ENCODE measurements around the gene ARHGAP6. TPM values are rescaled to one million over a fixed set of nuclear protein-coding genes. Genes with fewer than 3 reads are reported as not detected.

ARHGAP6 gene
- polyA plus RNA-seq, 3 donors, result 0.31 to 1.1 (median 0.40) TPM

DNA sequence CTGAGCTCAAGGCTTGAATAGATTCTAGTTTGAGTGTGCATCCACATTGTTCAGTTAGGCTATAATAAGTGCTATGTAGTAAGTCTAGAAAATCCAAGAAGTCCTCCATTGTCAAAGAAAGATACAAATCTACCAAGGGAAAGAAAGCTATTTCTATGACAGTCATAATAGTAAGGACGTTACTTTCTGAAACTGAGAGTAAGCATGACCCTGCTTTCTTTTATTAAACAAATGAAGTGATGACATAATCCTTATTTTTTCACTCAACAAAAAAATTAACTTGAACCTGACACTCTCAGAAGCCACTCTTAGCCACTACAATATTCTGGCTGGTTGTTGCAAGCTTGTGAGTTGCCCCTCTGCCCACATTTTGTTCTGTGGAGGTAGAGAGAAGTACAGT, 406.3 kb downstream of the ARHGAP6 start:
- H3K27me3 Mint-ChIP-seq (ENCODE audit: low read depth in 3 of 3), result peaks cover 1 to 2% (median 2%) of the 10 kb centered on the region in 3 donors
- intact Hi-C loops (cut with micrococcal nuclease), result no loop called here
- Histone ChIP-seq H2AFZ (ENCODE audit: insufficient read depth, low read depth, low read length, poor library complexity, severe bottlenecking) (no peak overlapping the region), H3K9ac (ENCODE audit: insufficient read depth, low read length, poor library complexity, severe bottlenecking) (no peak overlapping the region), H3K36me3 (replicated peaks in 1 of 2; ENCODE audit: control insufficient read depth in 1 of 2, insufficient read depth in 2 of 2, low read length in 2 of 2) (no peaks in the 10 kb centered on the region), H3K4me2 (replicated peaks; ENCODE audit: extremely low read depth, low read length, poor library complexity, severe bottlenecking) (no peak overlapping the region), H4K20me1 (ENCODE audit: insufficient read depth, low read length) (no peaks in the 10 kb centered on the region), H3K27me3 (ENCODE audit: control insufficient read depth in 2 of 2, insufficient read depth in 2 of 2, low read length in 2 of 2) (no peaks in the 10 kb centered on the region), H3K9me3 (replicated peaks in 1 of 2; ENCODE audit: control insufficient read depth in 1 of 2, insufficient read depth in 1 of 2, low read length in 2 of 2) (no peaks in the 10 kb centered on the region), H3K79me2 (ENCODE audit: insufficient read depth, low read length) (no peaks in the 10 kb centered on the region), H3K4me3 (replicated peaks in 1 of 3; ENCODE audit: low read depth in 2 of 3, low read length in 3 of 3) (no peak overlapping the region), H3K4me1 (ENCODE audit: control insufficient read depth in 1 of 2, insufficient read depth in 2 of 2, low read length in 2 of 2) (no peaks in the 10 kb centered on the region), H3K27ac (ENCODE audit: low read depth in 1 of 2, low read length in 2 of 2) (no peak overlapping the region)
- WGBS (ENCODE audit: insufficient coverage), result no CpG with 5 or more reads among the region's 1 CpG
- no peaks in the 10 kb centered on the region for H3K36me3 Mint-ChIP-seq
- H3K4me1 Mint-ChIP-seq, result no peaks in the 10 kb centered on the region
- TF ChIP-seq, protein P1, sequence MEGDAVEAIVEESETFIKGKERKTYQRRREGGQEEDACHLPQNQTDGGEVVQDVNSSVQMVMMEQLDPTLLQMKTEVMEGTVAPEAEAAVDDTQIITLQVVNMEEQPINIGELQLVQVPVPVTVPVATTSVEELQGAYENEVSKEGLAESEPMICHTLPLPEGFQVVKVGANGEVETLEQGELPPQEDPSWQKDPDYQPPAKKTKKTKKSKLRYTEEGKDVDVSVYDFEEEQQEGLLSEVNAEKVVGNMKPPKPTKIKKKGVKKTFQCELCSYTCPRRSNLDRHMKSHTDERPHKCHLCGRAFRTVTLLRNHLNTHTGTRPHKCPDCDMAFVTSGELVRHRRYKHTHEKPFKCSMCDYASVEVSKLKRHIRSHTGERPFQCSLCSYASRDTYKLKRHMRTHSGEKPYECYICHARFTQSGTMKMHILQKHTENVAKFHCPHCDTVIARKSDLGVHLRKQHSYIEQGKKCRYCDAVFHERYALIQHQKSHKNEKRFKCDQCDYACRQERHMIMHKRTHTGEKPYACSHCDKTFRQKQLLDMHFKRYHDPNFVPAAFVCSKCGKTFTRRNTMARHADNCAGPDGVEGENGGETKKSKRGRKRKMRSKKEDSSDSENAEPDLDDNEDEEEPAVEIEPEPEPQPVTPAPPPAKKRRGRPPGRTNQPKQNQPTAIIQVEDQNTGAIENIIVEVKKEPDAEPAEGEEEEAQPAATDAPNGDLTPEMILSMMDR (IDR thresholded peaks at IDR 0.05), result no peak
- no peak for DNase-seq
- peaks cover 0 to 2% (median 0%) of the 10 kb centered on the region in 7 donors for H3K9me3 Mint-ChIP-seq
- no peak overlapping the region for H3K27ac Mint-ChIP-seq
- no peak overlapping the region for H3K4me3 Mint-ChIP-seq

GRCh38 chrX:11257711-11258110, 408.0 kb downstream of the ARHGAP6 start:
- DNase-seq, result no peak
- Mint-ChIP-seq H3K27ac (no peak overlapping the region), H3K4me1 (no peaks in the 10 kb centered on the region), H3K36me3 (no peaks in the 10 kb centered on the region), H3K4me3 (no peak overlapping the region), H3K27me3 (ENCODE audit: low read depth in 3 of 3) (peaks cover 0 to 2% (median 2%) of the 10 kb centered on the region in 3 donors), H3K9me3 (peaks cover 0 to 2% (median 0%) of the 10 kb centered on the region in 7 donors)
- WGBS (ENCODE audit: insufficient coverage), result no CpG with 5 or more reads among the region's 2 CpGs
- Histone ChIP-seq H3K4me1 (ENCODE audit: control insufficient read depth in 1 of 2, insufficient read depth in 2 of 2, low read length in 2 of 2) (no peaks in the 10 kb centered on the region), H4K20me1 (ENCODE audit: insufficient read depth, low read length) (no peaks in the 10 kb centered on the region), H3K4me3 (replicated peaks in 1 of 3; ENCODE audit: low read depth in 2 of 3, low read length in 3 of 3) (no peak overlapping the region), H3K36me3 (replicated peaks in 1 of 2; ENCODE audit: control insufficient read depth in 1 of 2, insufficient read depth in 2 of 2, low read length in 2 of 2) (no peaks in the 10 kb centered on the region), H2AFZ (ENCODE audit: insufficient read depth, low read depth, low read length, poor library complexity, severe bottlenecking) (no peak overlapping the region), H3K79me2 (ENCODE audit: insufficient read depth, low read length) (no peaks in the 10 kb centered on the region), H3K27me3 (ENCODE audit: control insufficient read depth in 2 of 2, insufficient read depth in 2 of 2, low read length in 2 of 2) (no peaks in the 10 kb centered on the region), H3K4me2 (replicated peaks; ENCODE audit: extremely low read depth, low read length, poor library complexity, severe bottlenecking) (no peak overlapping the region), H3K9me3 (replicated peaks in 1 of 2; ENCODE audit: control insufficient read depth in 1 of 2, insufficient read depth in 1 of 2, low read length in 2 of 2) (no peaks in the 10 kb centered on the region), H3K27ac (ENCODE audit: low read depth in 1 of 2, low read length in 2 of 2) (no peak overlapping the region), H3K9ac (ENCODE audit: insufficient read depth, low read length, poor library complexity, severe bottlenecking) (no peak overlapping the region)
- TF ChIP-seq, protein P1 (IDR thresholded peaks at IDR 0.05), result no peak
- intact Hi-C loops (cut with micrococcal nuclease), result no loop called here
